GM21529 (cell line): ENCODE measurements around the gene NPB.

Experiments
- ATAC-seq: cut with Tn5 transposase; IDR thresholded peaks from one replicate; pipeline ENCODE4 v1.9.1; 2021; ENCODE audit not compliant: unreplicated experiment

NPB gene

DNA sequence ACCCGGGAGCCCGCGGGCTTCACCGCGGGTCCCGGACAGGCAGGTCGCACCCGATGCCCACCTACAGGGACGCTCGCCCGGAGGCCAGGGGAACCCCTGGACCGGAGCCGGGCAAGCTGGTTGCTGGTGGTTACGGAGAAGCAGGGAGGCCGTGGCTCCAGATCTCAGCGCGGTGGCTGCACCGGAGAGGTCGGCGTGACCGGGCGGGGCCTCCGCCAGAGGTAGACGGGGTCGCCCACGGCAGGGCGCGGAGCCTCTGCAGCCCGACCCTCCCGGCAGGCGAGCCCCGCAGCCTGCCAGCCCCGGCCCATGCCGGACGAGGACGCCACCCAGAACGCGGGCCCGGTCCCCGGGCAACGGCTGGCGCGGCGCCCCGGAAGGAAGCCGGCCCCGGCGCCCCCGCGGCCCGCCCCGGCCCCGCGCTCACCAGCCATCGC is 8.8 kb downstream of the NPB start:
- peak; percentile 24 for ATAC-seq

DNA sequence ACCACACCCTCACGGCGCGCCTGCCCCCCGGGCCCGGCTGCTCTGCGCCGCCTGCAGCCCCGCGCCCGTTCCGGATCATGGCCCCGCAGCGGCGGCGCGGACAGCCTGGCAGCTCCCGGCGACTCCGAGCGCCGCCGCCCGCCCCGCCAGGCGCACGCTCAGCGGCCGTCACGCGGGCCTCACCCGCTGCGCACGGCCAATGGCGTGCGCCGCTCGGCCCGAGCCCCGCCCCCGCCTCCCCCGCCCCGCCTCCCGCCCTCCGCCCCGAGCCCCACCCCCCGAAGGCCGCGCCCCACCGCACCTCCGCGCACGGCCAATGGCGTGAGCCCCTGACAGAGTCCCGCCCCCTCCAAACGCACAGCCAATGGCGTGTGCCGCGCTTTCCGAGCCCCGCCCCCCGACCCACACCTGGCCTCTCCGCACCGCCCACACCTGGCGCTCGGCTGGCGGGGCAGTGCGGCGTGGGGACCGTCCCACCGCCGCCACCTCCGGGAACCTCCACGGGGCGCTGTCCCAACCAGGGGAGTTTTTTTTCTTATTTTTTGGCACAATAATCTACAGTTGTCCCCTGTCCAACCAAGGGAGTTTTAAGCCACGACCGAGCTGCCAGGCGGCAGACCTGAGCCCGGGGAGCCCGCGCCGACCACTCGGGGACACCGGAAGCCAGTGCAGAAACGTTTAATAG is 9.4 kb downstream of the NPB start, which contains the start of gene PCYT2:
PCYT2 (minus strand) TSS at position 123 of the 685 bp plus-strand sequence; CDS start at position 79, 44 bp downstream.
- peak; percentile 68 for ATAC-seq

DNA sequence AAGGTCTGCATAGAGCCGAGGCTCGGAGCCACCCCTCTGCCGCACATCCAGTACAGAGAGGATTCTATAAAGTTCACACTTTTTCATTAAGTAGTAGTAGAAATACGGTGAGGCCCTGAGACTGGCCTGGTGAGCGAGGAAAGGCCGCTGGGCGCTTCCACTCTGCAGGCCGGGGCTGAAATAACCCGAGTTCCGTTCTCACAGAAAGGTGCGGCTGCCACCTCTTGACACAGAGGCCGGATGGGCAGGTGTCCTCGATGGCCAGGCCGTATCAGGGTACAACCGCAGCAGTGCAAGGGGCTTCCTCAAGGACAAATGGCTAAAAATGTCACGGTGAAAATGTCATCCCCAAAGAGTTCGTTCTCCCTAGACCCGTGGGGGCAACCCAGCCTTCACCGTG is 9.9 kb downstream of the NPB start:
- no peak for ATAC-seq

DNA sequence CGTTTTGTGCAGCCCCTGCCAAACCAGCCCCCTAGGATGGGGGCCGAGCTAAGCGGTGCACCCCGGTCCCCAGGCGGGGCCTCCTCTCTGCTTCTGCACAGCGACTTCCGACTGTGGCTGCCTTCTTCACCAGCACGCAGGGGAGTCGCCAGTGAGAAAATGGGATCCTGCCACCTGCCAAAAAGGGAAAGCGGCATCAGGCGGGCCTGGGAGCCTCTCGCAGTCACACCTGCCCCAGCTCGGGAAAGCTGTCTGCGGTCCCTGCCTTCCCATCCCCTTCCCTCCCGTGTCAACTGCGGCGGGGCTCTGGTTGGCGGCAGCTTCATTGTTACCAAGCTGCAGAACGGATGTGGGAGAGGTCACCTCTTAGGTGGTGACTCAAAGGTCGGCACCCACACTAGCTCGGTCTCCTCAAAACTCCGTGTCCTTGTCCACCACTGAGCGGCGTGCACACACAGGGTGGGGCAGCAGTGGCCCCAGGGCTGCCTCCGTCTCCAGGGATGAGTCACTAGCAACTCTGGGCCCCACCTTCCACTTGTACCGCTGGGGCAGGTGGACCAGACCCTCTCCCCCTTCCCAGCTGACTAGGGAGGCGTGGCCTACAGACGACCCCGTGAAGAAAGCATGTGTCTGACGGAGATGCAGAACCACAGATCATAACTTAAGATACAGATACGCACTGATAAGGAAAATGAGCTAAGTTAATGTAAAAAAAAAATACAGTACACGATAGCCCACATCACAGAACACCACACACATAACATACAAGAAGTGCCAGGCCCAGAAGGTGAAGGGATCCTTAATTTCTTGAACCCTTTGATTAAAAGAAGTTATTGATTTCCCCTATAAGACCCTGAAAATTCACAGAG is 10.6 kb downstream of the NPB start:
- no peak for ATAC-seq

DNA sequence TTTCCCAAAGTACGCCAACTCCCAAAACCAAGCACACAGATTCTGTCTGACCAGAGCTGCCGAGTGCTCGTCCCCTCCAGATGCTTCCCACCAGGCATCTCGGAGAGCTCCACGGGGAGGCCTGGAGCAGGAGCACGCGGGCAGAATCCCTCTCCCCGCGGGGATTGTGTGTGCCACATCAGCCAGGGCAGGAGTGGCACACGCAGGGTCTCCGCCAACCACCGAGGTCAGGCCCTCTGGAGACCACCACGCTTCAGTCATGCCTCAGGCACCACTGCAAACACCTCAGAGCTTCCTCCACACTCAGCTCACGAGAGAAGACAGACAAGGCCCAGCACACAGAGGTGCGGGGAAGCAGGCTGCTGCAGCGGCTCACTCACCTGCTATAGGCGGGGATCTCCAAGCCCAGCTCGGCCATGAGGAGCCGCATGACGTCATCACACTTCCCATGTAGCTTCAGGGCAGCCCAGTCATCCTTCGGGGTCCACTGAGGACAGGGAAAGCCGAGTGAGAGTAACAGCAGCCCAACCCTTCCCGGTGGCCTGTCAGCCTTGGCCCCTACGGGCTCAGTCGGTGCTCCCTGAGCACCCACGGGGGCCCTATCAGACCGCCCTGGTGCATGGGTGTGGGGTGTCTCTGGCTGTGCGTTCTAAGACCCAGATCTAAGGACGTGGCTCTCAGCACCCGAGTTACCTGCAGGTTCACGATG is 11.5 kb downstream of the NPB start:
- ATAC-seq: no peak

DNA sequence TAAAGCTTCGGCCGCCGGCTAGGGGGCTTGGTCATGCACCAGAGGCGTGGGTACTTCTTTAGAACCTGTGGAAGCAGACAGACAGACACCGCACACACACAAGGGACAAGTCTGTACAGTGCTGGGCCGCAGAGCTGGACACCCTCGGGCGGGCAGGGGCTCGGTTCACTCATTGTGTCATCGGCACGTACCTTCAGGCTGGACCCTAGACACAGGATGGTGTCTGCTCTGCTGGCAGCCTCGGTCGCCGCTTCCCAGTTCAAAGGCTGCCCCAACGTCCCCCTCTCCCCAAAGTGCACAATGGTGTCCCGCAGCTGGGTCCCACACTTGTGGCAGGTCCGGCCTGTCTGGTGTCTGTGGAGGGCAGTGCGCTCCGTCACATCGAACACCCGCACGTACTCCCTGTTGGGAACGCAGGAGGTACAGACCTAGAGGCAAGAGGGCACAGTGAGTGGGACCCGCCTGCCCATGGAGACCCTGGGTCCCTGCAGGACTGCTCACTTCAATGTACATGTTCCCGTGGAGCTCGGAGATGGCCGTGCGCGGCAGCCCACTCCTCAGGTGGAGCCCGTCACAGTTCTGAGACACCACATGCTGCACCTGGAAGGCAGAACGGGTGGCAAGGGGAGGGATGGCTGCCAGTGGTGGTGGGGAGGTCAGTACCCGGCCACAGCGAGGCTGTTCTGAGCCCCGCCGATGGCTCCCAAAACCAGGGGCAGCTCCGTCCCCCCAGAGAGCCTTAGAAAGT is 12.2 kb downstream of the NPB start:
- no peak for ATAC-seq

DNA sequence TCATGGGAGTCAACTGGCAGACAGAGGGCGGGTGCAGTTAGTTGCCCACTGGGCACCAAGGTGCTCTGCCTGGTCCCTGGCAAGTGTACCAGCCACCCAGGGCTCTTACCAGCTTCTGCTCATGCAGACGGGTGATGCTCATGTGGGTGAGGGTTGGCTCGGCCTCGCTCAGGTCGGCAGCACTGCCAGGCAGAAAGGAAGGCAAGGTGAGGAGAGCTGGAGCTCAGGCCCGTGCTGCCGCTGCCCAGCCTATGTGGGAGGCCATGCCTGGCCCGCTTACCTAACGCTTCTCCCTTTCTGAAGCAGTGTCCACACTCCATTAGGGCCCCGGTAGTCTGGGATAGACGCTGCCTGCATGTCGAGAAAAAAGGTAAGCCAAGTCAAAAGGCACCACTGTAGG is 13.3 kb downstream of the NPB start:
- no peak for ATAC-seq

DNA sequence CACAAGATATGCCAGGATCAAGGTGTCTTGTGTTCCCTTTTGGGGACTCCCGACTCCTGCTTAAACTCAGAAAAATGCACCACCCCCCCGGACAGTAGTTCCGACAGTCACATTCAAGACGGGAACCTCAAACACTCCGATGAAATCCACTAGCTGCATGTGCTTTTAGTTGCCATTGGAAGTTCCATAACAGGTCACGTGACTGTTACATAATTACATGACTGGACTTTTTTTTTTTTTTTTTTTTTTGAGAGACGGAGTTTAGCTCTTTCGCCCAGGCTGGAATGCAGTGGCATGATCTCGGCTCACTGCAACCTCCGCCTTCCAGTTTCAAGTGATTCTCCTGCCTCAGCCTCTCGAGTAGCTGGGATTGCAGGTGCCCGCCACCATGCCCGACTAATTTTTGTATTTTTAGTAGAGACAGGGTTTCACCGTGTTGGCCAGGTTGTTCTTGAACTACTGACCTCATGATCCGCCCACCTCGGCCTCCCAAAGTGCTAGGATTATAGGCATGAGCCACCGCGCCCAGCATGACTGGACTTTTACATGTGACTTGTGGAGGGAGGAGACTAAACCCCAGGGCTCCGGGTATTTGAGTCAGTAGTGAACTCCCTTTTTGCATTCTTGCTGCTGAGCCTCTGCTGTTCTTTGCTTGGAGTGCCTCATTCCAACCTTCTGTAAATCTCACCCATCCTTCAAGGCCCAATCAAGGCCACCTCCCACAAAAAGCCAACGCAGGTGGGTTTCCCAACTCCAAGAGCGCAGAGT is 14.4 kb downstream of the NPB start:
- ATAC-seq: no peak

DNA sequence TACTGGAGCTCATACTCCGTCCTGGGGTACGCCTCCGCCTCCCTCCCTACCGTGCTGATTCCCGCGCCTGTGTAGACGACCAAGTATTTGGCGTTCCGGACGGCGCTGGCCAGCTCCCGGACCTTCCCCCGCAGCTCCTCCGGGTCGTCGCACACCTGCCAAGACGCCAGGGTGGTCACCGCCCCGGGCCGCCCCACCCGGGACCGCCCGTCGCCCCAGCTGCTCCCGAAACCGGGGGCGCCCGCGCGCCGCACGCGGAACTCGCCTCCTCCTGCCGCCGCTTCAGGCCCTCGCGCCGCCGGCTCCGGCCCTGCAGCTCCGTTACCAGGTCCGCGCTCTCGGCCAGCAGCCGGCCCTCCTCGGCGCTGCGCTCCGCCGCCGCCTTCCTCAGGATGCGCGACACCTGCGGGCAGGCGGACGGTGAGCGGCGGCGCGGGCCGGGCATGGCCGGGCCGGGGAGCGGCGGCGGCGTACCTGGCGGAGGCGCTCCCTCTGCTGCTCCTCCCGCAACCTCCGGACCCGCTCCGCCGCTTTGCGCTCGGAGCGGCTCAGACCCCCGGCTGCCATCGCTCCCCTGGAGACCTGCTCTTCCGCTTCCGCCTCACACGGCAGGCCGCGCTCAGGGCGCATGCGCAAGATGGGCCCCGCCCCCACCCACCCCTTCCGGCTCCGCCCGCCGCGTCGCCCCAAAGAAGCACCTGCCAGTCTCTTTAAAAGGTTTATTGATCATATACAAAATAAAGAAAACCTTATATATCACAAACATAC is 15.7 kb downstream of the NPB start, which contains the start of gene SIRT7:
SIRT7 (minus strand) TSS at position 612 of the 768 bp plus-strand sequence; CDS start at position 567, 45 bp downstream.
- ATAC-seq: peak; percentile 69

DNA sequence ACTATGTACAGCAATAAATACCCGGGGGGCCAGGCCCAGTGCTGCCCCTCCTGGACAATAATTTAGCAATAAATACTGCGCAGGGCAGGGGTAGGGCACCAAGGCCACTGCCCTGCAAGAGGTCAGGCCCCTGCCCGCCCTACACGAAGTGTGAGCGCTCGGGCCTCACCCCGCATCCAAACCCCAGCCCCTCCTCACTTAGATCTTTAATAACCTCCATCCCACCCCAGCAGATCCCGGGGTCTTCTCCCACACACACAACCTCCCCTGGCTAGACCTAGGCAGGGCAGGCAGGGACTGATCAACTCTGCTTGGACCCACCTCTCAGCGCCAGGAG is 16.3 kb downstream of the NPB start:
- ATAC-seq: peak; percentile 27

DNA sequence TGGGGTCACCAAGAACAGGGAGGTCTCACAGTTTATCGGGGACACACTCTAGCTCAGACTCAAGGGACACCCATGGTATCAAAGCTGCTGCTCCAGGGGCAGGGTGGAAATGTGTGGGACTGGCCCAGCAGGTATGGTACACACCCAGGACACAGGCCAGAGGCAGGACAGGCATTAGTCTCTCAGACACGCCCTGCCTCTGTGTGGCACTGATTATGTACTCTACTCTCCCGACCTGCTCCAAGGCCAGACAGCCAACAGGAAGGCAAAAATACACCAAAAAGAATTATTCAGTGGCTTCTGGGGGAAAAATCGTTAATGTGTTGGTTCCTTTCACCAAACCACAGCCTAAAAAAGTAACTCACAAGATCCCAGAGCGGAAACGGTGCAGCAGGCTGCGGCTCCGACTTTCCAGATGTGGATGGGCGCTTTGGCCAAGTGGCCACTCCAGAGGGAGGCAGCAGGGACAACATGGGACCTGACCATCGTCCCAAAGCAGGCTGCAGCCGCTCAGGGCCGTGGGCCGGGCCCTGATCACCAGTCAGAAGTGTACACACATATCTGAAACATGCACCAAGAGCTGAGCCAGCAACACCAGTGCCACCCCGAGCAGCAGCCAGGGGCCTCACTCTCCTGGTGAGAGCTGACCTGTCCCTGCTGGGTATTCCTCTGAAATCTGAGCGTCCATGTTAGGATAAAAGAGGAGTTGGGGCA is 17.0 kb downstream of the NPB start:
- ATAC-seq: no peak

DNA sequence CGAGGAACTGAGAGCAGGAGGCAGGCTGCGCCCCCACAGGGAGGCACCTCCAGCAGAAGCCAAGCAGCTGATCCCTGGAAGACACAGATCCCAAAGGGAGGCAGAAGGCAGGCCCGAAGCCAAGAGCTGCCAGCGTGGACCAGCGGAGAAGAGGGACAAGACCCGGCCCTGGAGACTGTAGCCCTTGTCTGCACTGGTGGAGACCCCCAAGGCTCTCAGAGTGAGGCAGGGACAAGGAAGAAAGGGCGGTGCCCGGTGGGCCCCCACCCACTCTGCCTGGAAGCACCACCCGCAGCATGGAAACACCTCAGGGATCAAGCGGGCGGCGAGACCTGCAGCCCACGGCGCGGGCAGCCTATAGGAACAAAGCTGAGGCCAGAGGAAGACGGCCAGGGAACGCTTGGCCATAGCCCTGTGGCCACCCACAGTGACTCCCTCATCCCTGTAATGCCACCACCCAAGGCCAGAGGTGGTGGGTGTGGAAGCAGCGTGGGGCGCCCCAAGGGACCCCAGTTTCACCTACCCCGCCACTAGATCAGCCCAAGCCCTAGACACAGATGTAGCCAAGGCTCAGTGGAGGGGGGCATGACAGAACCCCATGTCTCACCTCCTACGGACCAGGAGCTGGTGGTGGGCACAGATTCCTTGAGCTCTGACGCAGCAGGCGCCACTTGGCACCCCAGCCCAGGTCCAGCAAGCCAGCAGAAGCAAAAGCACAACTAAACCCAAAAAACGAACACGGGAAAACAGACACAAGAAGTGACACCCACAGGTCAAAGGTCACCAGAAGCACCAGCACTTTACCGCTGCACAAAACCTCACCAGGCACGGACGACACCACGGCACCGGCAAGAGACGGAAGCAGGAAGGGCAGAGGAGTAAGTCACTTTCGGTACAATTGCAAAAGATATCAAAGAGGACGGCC is 18.8 kb downstream of the NPB start:
- ATAC-seq: no peak

DNA sequence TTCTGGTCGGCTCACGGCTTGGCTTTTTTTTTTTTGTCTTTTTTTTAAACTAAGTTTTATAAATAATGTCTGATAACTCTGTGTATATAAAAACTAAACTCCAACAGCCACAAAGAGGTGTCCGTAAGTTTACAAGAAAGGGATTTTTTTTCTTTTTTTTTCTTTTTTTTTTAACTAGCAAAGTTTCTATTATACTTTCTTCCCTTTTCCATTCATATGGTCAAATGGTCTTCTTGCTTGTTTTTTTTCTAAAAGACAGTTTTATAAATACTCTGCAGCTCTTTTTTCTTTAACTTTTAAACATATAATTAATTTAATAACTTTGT is 19.5 kb downstream of the NPB start:
- ATAC-seq: no peak

DNA sequence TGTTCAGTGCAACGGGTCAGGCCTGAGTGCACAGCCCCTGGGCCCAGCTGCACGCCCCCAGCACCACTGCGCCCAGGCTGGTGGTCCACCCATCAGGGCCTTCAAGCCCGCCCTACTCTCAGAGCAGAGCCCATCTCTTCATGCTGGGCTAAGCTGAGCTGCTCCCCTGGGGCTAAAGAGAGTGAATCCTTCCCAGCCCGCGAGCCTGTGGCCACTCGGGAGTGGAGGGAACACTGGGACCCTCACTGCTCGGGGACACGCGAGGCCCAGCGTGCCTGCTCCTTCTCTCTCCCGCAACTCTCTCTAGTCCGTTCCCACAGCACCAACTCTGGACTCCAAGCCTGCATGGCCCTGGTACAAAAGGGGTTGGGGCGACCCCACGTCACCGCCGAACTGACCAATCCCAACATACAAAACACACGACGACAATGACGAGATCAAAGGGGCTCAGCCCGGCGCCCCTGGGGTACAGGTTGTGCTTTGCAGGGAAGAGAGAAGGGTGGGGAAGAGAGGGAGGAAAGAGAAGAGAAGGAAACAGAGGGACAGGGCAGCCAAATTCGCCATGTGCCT is 20.0 kb downstream of the NPB start:
- no peak for ATAC-seq

DNA sequence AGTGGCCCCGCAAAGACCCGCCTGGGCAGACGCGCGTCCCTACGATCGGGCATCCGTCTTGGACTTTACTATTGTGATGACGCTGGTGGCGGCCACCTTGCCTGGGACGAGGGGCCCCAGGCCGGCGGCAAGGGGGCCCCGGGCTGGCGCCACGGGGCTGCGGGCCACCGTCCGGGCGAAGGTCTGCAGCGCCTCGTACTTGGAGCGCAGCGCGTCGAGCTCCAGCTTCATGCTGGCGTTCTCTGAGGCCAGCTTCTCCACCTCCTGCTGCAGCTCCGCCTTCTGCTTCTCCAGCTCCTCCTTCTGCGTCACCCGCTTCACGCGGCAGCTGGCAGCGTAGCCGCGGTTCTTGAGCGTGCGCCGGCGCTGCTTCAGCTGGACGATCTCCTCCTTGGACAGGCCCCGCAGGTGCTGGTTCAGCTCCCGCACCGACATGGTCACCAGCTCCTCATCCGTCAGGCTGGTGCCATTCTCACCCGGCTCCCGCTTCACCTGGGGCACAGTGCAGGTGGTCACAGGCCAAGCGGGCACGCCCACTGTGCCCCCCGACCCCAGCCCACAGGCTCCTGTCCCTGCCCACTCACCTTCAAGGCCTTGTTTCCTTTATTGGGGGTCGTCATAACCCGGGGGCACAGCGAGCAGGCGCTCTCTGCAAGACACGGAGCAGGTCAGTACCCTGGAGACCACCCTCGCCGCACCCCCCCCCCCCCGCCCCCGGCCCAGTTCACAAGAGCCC is 20.7 kb downstream of the NPB start:
- ATAC-seq: no peak

DNA sequence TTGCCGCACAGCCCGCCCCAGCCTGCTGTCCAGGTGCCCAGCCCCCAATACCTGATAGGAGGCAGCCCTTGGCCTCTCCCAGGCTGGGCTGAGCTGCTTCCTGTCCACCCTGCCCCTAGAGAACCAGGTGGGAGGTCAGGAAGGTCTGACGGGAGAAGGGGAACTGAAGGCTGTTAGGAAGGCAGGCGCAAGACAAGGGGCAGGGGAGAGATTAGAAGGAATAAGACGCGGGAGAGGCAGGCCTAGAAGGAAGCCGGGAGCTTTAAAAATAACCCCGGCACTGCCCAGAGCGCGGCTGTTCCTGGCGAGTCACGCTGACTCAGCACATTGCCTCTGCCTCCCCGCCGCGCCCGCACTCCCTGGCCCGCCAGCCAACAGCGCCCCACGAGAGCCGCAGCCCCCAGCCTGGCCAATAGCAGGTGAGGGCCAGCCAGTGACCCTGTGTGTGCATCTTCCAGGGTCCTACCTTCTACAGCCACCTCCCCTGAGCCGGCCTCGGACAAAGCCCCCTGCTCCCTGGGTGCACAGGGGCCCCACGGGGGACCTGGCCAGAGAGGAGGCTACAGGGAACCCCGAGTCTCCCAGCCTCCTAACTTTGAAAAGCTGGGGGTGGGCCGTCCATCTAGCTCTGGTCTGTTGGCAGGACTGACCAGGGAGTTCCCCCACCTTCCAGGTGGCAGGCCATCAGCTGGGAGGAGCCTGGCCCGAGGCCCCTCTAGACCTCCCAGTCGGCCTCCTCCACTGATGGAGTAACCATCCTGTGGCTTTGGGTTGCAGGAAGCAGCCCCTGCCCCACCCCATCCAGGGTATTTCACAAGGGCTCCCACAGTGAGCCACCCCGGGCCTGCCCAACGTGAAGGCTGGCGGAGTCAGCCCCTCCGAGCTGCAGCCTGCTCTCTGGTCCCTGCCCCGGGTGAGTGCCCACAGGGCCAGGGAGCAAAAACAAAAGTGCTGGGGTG is 21.5 kb downstream of the NPB start:
- ATAC-seq: no peak
